GM08714 (cell line): ENCODE results near the gene PYGB.

Experiments used
- H3K4me3 ChIP-seq: fragments of 200-500 bp; sonication (Bioruptor generic); 2 replicates; pipeline ENCODE4 v1.5.1; 2014; ENCODE audit warnings: mild to moderate bottlenecking, low read length, inconsistent platforms
- ZNF274 ChIP-seq: IDR thresholded peaks from 2 replicates; pipeline ENCODE4 v1.6.1; 2012; ENCODE audit warnings: mild to moderate bottlenecking, low read depth, low read length

Gene PYGB

DNA sequence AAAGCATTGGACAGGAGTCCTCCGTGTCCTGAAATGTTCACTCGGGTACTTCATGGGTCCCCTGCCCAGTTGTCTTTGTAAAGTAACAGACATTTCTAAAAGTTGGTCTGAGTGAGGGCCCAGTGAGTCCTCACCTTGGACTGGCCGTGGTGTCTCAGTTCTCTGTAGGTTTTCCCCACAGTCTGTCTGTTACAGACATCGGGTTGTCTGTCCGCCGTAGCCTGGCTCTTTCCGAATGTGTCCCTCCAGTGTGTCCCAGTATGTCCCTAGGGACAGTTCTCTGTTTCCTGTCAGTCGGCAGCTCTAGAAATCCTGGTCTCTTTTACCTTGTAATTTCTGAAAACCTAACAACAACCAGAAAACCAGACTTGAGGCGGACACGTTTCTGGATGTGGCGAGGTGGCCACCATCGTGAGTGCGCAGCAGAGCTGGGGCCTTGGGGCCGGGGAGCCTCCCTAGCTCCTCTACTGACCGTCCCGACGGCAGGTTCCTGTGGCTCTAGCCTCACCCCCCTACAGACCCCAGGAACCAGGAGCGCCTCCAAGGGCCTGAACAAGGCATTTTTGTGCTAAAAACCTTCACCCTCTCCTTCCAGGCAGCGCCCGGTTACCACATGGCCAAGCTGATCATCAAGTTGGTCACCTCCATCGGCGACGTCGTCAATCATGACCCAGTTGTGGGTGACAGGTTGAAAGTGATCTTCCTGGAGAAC is 42.2 kb downstream of the PYGB start:
- TF ChIP-seq ZNF274, result no peak
- no peak overlapping the region for H3K4me3 ChIP-seq

DNA sequence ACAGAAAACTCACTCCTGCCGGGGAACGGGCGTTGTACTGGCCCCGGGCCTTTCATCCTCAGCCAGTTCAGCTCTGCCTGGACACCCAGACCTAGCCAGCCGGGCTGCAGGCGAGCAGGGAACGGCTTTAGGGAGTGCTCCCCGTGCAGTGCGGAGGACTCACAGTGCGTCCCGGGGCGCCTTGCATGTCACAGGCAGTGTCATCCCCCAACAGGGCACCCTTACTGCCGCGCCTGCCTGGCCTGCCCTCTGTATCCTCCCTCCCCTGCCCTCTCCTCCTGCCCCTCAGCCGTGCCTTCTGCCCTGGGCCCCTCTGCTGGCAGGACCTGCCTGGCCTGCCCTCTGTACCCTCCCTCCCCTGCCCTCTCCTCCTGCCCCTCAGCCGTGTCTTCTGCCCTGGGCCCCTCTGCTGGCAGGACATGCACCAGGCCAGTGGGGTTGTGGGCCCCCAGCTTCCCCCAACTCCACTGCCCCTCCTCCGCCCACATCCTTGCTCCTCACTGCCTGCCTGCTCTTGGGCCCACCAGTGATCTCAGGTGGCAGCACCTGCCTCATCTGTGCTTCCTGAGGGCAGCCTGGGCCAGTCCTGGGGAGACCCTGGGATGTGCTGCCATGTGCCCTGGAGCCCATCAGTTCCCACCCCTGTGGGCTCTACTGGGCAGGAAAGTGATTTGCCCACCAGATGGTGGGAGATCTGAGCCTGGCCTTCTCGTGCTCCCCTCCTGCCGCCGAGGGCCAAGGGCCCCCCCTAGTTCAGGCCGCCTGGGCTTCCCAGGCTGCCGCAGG is 43.0 kb downstream of the PYGB start:
- H3K4me3 ChIP-seq, result no peak overlapping the region
- TF ChIP-seq ZNF274, result no peak

DNA sequence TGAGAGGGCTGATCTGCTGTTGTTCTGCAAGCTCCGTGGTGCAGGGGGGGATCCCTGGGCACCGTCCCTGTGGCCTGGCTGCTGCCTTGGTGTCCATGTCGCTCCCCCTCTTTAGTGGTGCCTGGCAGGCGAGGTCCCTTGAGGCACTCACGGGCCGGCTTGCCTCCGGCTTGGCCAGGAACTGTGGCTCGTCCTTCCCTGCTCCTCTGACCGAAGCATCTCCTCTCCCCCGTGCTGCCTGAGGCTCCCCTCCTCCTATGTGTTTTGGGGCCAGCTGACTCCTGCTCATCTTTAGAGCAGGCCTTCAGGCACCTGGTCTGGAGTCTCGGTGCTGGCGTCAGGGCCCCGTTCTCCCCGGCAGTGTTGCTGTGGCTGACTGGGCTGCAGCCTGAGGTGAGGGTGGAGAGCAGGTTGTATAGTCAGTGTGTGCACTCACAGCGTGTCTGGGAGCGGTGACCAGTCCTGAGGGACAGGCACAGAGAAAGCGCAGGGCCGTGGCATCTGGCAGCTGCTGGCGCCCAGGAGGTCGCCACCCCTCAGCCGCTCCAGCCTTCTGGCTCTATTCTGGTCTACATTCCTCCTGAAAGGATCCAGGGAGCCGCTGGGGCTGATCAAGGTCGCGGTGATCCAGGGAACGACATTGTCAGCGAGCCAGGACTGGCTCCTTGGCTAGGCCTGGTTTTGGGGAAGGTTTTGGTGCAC is 43.7 kb downstream of the PYGB start:
- TF ChIP-seq ZNF274, result no peak
- no peak overlapping the region for H3K4me3 ChIP-seq

DNA sequence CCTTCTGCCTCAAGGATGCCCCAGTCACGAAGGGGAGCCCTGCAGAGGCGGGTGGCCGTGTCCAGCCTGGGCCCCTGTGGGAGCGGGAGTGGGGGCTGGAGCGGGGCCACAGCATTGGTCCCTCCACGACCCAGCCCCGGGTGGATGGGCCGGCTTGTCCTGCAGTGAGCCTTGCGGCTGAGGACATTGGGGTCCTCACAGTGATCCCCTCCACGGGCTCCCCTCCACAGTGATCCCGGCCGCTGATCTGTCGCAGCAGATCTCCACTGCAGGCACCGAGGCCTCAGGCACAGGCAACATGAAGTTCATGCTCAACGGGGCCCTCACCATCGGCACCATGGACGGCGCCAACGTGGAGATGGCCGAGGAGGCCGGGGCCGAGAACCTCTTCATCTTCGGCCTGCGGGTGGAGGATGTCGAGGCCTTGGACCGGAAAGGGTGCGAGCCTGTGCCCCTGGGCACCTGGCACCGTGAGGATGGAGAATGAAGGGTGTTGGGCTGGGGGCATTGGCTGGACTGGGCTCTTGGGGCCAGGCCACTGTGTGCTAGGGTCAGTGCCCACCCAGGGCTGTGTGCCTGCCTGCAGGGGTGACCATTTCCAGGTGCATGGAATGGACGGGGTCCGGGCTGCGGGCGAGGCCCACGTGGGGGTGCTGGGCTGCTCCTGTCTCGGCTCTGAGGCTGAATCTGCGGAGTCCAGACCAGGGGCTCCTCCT is 44.4 kb downstream of the PYGB start:
- H3K4me3 ChIP-seq, result no peak overlapping the region
- TF ChIP-seq ZNF274, result no peak

DNA sequence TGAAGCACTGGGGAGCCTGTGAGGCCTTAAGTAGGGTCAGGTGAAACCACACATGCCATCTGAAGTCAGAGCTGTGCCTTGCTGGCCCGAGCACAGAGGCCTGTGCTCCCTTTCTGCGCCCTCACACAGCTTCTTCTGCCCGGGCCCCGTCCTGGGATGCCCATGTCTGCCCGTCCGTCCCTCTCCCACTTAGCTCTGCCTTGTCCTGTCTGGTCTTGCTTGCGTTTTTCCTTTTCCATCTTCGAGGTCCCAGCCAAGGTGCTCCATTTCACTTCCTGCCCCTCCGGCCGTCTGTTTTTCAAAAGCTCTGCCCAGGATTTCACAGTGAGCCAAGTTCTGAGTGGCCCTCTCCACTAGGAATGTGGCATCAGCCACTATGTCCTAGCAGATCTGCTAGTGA is 45.6 kb downstream of the PYGB start:
- no peak for TF ChIP-seq ZNF274
- H3K4me3 ChIP-seq, result no peak overlapping the region

DNA sequence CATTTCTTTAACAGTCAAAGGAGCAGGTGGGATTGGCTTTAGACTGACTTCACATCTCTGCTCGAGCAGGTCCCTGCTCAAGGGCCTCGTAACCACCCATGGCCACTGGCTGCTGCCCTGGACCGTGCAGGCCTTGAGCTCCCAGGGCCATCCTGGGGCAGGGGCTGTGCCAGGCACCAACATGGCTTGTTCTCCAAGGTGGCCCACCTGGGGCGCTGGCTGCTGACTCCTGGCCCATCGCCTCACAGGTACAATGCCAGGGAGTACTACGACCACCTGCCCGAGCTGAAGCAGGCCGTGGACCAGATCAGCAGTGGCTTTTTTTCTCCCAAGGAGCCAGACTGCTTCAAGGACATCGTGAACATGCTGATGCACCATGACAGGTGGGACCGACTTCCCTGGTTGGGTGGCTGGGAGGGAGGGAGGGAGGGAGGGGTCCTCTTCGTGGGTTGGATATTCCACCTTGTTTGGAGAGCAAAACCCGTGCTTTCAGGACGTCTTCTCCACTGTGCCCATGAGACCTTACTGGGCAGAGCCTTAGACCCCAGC is 46.1 kb downstream of the PYGB start:
- H3K4me3 ChIP-seq, result no peak overlapping the region
- TF ChIP-seq ZNF274, result no peak

- no peak overlapping the region for H3K4me3 ChIP-seq
Observed at GRCh38 chr20:25294459-25295385, 46.8 kb downstream of the PYGB start.

GRCh38 chr20:25295386-25296093 is 47.7 kb downstream of the PYGB start:
- no peak overlapping the region for H3K4me3 ChIP-seq
- no peak for TF ChIP-seq ZNF274

More at GRCh38 chr20:25294459-25295385, 46.8 kb downstream of the PYGB start:
- no peak for TF ChIP-seq ZNF274

DNA sequence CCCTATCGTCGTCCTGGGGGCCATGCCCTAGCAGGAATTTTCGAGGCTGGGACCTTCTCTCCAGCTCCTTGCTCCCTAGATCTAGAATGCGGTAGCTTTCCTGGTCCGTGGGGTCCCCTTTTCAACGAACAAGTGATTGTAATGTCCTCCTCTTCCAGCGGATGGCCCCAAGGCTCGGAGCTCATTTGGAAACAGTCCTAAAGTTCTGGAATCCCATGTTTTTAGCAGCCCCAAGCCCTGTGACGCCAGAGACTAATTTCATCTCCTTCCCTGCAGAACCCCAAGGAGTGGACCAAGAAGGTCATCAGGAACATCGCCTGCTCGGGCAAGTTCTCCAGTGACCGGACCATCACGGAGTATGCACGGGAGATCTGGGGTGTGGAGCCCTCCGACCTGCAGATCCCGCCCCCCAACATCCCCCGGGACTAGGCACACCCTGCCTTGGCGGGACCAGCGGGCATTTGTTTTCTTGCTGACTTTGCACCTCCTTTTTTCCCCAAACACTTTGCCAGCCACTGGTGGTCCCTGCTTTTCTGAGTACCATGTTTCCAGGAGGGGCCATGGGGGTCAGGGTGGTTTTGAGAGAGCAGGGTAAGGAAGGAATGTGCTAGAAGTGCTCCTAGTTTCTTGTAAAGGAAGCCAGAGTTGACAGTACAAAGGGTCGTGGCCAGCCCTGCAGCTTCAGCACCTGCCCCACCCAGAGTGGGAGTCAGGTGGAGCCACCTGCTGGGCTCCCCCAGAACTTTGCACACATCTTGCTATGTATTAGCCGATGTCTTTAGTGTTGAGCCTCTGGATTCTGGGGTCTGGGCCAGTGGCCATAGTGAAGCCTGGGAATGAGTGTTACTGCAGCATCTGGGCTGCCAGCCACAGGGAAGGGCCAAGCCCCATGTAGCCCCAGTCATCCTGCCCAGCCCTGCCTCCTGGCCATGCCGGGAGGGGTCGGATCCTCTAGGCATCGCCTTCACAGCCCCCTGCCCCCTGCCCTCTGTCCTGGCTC is 48.5 kb downstream of the PYGB start:
- no peak for TF ChIP-seq ZNF274
- H3K4me3 ChIP-seq, result no peak overlapping the region; the same call in 1 of the 2 replicates

- no peak for TF ChIP-seq ZNF274
- H3K4me3 ChIP-seq, result no peak overlapping the region; the same call in 1 of the 2 replicates
Observed at GRCh38 chr20:25297141-25297905, 49.4 kb downstream of the PYGB start.
